Mesenteric fat pad (tissue), 1 donor: ENCODE data around the gene KIF17. TPM values are rescaled to one million over a fixed set of nuclear protein-coding genes. Genes with fewer than 3 reads are reported as not detected.
"Not testable (repeated sequence)": the region's sequence is repeated elsewhere in the genome, so short reads cannot be mapped to it uniquely, and the experiment has no call there.

ENCODE experiments used
- DNase-seq: peaks from one replicate; pipeline ENCODE4 v3.0.0-alpha.2; 2020; ENCODE audit warnings: low spot score
- total RNA-seq: library from RNA; stranded (reverse); fragmentation: NEBNext Ultra II Directional; extraction: Animal tissue kit (Norgen Biotek cat#: 25700); gene quantifications from one replicate; pipeline ENCODE4 v1.2.1, GENCODE V29; 2021
- donor health status: DM: yes; HTN: yes; CAD: no.

KIF17 gene
- total RNA-seq, 1 donor from 2014 or later: 4.6 TPM

DNA sequence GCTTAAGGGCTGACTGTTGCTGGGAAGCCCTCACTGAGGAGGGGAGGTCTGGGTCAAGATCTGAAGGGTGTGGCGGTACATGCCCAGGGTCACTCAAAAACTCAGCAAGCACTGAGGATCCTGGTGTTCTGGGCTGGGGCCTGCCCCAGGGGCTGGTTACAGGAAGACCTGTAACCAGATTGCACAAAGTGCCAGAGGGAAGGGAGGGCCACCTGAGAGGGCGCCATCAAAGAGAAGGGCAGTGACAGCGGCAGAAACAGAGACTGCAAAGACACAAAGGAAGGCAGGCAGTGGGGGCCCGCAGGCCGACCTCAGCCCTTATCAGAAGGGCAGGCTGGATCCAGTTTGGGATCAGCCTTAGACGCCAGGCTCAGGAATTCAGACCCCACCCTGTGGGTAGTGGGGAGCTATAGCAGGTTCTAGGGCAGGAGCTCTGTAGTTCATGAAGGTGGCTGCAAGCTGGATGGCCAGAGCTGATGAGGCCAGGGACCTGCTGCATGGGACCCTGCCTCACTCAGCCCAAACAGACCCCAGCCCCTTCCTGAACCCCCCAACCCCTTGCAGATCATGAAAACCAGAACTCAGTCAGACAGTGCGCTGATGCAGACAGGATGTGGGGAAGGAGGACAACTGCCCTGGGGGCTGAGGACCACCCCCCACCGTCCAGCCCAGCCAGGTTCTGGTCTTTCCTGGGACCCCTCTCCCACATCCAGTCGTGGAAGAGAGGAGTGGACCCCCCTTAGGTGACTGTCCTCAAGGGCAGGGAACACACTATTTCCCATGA lies 10.8 kb upstream of the KIF17 start:
- DNase-seq: peak; percentile 67

- peak; percentile 68 for DNase-seq
These were observed 10.0 kb upstream of the KIF17 start for GRCh38 chr1:20727746-20728316.

DNA sequence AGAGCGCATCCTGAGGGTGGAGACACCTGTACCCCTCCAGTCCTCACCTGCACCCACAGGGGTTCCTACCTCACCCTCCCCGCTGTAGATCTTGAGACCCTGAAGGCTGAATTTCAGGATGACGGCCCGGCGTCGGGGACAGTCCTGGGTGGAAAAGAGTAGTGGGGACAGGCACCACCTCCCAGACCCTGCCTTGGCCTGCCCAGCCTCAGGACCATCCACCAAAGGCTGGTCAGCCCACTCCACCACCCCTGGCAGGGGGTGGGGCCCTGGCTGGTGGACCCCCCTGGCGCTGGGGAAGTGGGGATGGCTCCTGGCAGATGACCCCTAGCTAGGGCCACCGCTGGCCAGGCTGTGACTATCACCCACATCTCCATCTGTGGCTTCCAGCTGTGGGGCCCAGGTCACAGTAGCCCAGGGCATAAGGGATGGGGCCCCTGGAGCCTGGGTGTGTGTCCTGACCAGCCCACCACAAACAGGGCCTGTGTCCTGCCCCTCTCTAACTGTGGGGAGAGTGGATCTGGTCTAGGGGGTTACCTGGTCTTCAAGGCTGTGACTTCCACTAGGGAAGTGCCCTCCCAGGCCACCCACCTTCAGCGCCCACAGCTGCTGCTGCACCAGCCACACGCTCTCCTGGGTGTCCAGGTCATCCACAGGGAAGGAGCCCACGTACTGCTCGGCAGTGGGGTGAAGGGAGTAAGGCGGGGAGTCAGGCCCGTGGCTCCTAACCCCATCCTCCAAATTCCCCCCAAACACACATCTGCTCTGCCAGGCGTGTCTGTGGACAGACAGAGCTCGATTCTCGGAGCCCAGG lies 9.3 kb upstream of the KIF17 start:
- DNase-seq: peak; percentile 77

- DNase-seq: peak; percentile 85
These were observed 8.5 kb upstream of the KIF17 start for GRCh38 chr1:20726118-20726911.

DNA sequence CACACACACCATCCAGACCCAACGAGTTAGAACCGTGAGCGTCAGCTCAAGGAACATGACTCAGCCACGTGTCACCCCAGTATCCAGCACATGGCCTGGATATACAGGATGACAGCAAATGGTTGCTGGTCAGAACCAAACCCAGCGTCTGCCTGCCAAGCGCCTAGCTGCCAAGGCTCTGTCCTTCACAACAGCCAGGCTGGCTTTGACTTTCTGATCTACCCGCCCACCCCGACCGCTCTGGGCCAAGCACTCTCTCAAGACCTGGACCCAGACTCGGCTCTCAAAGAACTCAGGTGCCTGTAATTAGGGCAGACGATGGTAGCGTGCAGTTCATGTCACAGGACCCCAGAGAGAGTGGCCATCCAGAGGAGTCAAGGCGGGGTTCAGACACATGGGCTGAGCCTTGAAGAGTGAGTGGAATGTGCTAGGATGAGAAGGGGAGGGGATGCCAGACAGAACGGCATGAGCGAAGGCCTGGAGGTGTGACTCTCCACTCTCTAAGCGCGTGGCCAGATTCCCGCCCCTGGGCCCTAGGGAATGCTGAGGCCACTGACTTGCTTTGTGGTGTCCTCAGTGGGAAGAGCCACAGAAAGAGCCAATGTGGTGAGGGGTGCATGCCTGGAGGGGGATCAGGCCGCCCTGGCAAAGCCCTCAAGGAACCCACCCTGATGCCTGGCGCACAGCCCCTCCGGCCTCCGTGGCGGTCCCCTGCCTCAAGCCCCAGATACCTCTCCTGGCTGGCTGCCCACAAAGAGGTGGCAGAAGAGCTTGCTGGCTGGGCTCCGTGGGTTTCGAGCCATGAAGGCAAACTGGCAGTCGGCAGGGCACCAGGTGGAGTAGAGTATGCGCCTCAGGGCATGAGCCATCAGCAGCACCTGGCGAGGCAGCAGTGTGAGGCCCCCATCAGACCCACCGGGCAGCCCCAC lies 7.6 kb upstream of the KIF17 start:
- DNase-seq: peak; percentile 87

GRCh38 chr1:20724364-20725188 lies 6.8 kb upstream of the KIF17 start:
- DNase-seq: no peak

DNA sequence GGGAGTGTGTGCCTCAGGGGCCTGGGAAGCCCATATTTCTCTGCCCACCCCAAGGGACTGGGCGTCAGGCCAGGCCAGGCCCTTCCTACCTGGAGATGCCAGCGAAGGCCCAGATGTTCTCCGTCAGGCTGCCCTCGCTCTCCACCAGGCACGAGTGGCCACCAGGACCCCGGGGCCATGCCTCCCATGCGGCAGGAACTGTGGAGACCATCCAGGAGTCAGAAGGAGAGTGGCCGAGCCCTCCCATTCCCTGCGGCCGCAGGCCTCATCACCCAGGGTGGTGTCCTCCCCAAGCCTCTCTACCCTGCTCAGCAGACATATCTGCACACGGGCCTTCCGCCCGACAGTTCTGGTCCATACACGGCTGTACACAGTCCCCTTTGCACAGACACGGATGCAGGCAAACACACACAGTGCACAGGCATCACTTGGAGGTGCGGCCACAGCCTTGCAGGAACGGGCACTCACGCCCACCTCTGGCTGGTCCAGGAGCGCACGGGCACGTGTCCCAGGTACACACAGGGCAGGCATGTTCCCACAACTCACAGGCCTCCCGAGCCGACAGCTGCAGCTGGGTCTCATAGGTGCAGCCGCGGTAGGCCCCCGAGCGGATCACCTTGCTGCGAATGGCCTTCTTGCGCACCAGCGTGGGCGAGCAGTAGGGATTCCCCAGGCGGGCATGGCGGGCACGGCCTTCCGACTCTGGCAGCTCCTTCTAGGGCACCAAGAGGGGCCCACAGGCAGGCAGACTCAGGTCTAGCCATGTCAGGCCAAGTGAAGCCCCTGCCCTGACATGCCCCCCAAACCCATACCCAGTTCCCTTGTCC lies 5.9 kb upstream of the KIF17 start:
- peak; percentile 85 for DNase-seq

GRCh38 chr1:20723159-20723536 lies 5.3 kb upstream of the KIF17 start:
- DNase-seq: no peak

- peak; percentile 81 for DNase-seq
These were observed 3.6 kb upstream of the KIF17 start for GRCh38 chr1:20721117-20722061.

- DNase-seq: peak; percentile 80
These were observed 2.9 kb upstream of the KIF17 start for GRCh38 chr1:20720631-20721091.

DNA sequence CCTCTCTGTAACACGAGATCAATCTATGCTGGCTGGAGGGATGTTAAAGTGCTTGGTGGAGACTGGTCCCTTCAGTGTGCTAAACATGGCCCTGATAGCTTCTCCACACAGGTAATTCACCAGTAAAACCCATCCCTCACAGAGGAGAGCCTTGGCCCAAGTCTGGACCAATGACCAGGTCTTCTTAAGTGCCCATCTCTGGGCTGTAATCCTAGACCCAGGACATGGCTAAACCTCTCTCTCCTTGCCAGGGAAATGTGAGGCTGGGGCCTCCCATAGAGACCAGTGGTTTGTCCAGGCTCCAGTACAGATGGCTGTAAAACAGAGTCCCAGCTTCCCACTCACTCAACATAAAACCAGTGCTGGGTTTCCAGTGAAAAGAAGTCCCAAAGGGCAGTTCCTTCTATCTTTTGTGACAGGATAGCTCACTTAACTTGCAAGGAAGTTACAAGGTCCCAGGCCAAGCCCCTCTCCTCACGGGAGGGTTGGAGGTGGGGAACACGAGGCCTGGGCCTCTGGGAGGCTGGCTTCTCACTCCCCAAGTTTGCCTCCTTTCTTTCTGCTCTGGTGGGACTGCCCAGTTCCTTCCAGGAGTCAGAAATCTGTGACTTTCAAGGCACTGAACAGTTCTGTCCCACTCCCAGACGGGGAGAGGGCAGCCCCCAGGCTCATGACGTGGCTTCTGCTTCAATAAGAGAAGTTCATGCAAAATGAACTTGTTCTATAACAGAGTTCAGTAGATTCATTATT lies 2.2 kb upstream of the KIF17 start:
- peak; percentile 43 for DNase-seq

- DNase-seq: no peak
These were observed 1.5 kb upstream of the KIF17 start for GRCh38 chr1:20719261-20719660.

DNA sequence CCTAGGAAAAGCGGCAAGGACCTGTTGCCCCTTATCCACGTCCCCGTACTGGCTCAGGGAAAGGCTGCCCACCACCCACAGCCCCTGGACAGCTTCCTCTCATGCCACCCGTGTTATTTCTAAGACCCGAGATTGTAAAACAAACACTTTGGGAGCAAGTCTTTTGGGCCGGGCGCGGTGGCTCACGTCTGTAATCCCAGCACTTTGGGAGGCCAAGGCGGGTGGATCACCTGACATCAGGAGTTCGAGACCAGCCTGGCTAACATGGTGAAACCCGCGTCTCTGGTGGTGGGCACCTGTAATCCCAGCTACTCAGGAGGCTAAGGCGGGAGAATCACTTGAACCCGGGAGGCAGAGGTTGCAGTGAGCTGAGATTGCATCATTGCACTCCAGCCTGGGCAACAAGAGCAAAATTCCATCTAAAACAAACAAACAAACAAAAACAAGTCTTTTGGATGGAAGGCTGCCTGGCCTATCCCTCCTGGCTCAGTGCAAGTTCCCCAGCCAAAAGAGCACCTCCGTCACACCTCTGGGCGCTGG lies 606 bp upstream of the KIF17 start:
- not testable (repeated sequence) for DNase-seq

DNA sequence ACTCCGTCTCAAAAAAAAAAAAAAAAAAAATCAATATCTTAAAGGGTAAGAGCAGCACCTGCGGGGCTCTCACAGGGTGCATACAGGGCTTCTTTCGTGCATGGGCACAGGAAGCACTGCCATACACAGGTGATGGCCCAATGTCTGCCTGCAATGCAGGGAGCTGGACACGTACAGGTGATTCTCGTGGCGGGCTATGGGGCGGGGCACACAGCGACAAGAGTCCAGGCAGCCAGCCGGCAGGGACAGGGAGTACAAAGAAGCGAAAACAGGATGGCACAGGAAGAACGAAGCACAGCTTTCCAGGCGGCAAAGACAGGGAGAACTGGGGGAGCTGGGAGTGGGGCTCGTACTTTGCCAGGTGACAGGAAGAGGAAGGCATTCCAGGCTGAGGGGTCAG lies 1.6 kb downstream of the KIF17 start:
- DNase-seq: no peak

GRCh38 chr1:20715406-20715805 lies 2.4 kb downstream of the KIF17 start:
- no peak for DNase-seq

DNA sequence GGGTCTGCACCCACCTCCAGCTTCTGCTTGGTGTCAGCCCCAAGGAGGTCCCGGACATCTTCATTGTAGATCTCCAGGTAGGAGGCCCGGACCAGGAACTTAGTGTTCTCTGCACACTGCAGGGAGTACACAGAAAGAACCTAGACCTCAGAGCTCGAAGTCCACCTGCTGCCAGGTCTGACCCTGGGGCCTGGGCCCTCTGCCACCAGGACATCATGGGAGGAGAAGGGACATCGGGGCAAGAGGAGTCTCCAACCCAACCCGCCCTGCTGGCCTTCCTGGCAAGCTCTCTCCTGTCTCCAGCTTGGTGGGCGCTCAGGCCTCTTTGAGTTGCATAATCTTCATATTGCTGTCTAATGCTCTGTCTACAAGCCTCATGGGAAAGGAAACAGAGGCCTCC lies 4.4 kb downstream of the KIF17 start:
- DNase-seq: no peak
